ENCODE results near the gene FAM163B.
A peak's percentile ranks its signal among the peaks of the same experiment; 100 is the strongest.

FAM163B gene

GRCh38 chr9:133615606-133616188 lies 6.5 kb upstream of the FAM163B start:
- no peak for DNase-seq (ENCODE audit: low read depth in 2 of 2)

GRCh38 chr9:133615186-133615585 lies 6.0 kb upstream of the FAM163B start:
- DNase-seq (ENCODE audit: low read depth in 2 of 2), result no peak

GRCh38 chr9:133614678-133615077 lies 5.5 kb upstream of the FAM163B start:
- DNase-seq (ENCODE audit: low read depth in 2 of 2), result no peak

- no peak for DNase-seq (ENCODE audit: low read depth in 2 of 2)
These were observed 4.9 kb upstream of the FAM163B start for GRCh38 chr9:133614056-133614455.

- DNase-seq (ENCODE audit: low read depth in 2 of 2), result no peak
These were observed 4.2 kb upstream of the FAM163B start for GRCh38 chr9:133613432-133613831.

- DNase-seq (ENCODE audit: low read depth in 2 of 2), result no peak
These were observed 3.6 kb upstream of the FAM163B start for GRCh38 chr9:133612816-133613215.

GRCh38 chr9:133612051-133612450 lies 2.9 kb upstream of the FAM163B start:
- no peak for DNase-seq (ENCODE audit: low read depth in 2 of 2)

- DNase-seq (ENCODE audit: low read depth in 2 of 2), result no peak
These were observed 1.7 kb upstream of the FAM163B start for GRCh38 chr9:133610845-133611244.

- DNase-seq (ENCODE audit: low read depth in 2 of 2), result no peak
These were observed 300 bp downstream of the FAM163B start for GRCh38 chr9:133608889-133609288.

GRCh38 chr9:133608382-133608781 lies 807 bp downstream of the FAM163B start:
- no peak for DNase-seq (ENCODE audit: low read depth in 2 of 2)

GRCh38 chr9:133607976-133608375 lies 1.2 kb downstream of the FAM163B start:
- no peak for DNase-seq (ENCODE audit: low read depth in 2 of 2)

GRCh38 chr9:133607381-133607780 lies 1.8 kb downstream of the FAM163B start:
- no peak for DNase-seq (ENCODE audit: low read depth in 2 of 2)

- no peak for DNase-seq (ENCODE audit: low read depth in 2 of 2)
These were observed 2.5 kb downstream of the FAM163B start for GRCh38 chr9:133606708-133607025.

- DNase-seq (ENCODE audit: low read depth in 2 of 2), result no peak
These were observed 3.1 kb downstream of the FAM163B start for GRCh38 chr9:133605856-133606707.

- no peak for DNase-seq (ENCODE audit: low read depth in 2 of 2)
These were observed 3.7 kb downstream of the FAM163B start for GRCh38 chr9:133605446-133605845.

- no peak for DNase-seq (ENCODE audit: low read depth in 2 of 2)
These were observed 4.3 kb downstream of the FAM163B start for GRCh38 chr9:133604856-133605255.

GRCh38 chr9:133604214-133604613 lies 5.0 kb downstream of the FAM163B start:
- DNase-seq (ENCODE audit: low read depth in 2 of 2), result peak; percentile 8 to 18

- no peak for DNase-seq (ENCODE audit: low read depth in 2 of 2)
These were observed 5.9 kb downstream of the FAM163B start for GRCh38 chr9:133603135-133603927.

GRCh38 chr9:133602277-133602676 lies 6.9 kb downstream of the FAM163B start:
- DNase-seq (ENCODE audit: low read depth in 2 of 2), result no peak

- no peak for DNase-seq (ENCODE audit: low read depth in 2 of 2)
These were observed 7.4 kb downstream of the FAM163B start for GRCh38 chr9:133601746-133602145.

- DNase-seq (ENCODE audit: low read depth in 2 of 2), result no peak
These were observed 8.4 kb downstream of the FAM163B start for GRCh38 chr9:133600739-133601138.

- DNase-seq (ENCODE audit: low read depth in 2 of 2), result no peak
These were observed 9.6 kb downstream of the FAM163B start for GRCh38 chr9:133599470-133600173.

Data from stimulated activated CD8-positive, alpha-beta memory T cell treated with anti-CD3 and anti-CD28 coated beads, Interleukin-7, amount 100 ng/mL, for 1 hour (primary cell).